Measurements from ENCODE around the gene KRT4.

KRT4 gene

GRCh38 chr12:52812073-52812400 is 1.9 kb downstream of the KRT4 start:
- Histone ChIP-seq H2BK120ac (ENCODE audit: low read depth, low read length) (no peak overlapping the region), H3K9ac (ENCODE audit: low read depth, low read length, poor library complexity) (no peak overlapping the region), H3K27me3 (ENCODE audit: control insufficient read depth in 3 of 3, insufficient read depth in 3 of 3, low read depth in 1 of 3, low read length in 3 of 3) (no peaks in the 10 kb centered on the region), H2BK12ac (ENCODE audit: low read length) (no peak overlapping the region), H2AFZ (ENCODE audit: low read length) (no peak overlapping the region), H3K27ac (replicated peaks; ENCODE audit: low read length) (no peak overlapping the region), H3K9me3 (replicated peaks in 1 of 2; ENCODE audit: control insufficient read depth in 2 of 2, insufficient read depth in 1 of 2, low read depth in 1 of 2, low read length in 2 of 2) (no peaks in the 10 kb centered on the region), H3K23ac (ENCODE audit: low read depth, low read length, poor library complexity) (no peak overlapping the region), H2AK5ac (ENCODE audit: low read depth, low read length) (peak overlapping the region; percentile 58), H4K91ac (ENCODE audit: low read depth, low read length, poor library complexity) (no peak overlapping the region), H3K36me3 (replicated peaks in 1 of 2; ENCODE audit: control insufficient read depth in 2 of 2, insufficient read depth in 2 of 2, low read length in 2 of 2) (no peaks in the 10 kb centered on the region), H3K4me3 (ENCODE audit: low read length in 2 of 2) (no peak overlapping the region), H3K79me1 (ENCODE audit: low read depth, low read length) (no peaks in the 10 kb centered on the region), H3K4me1 (ENCODE audit: control insufficient read depth in 2 of 2, insufficient read depth in 1 of 2, low read depth in 1 of 2, low read length in 2 of 2) (peaks cover 0 to 4% of the 10 kb centered on the region in 2 donors), H2BK15ac (ENCODE audit: low read length) (peak overlapping the region; percentile 95), H3K4ac (ENCODE audit: low read length) (no peak overlapping the region), H3K14ac (ENCODE audit: low read length) (peak overlapping the region; percentile 21), H3K4me2 (ENCODE audit: insufficient read depth, low read length, poor library complexity, severe bottlenecking) (no peak overlapping the region), H4K8ac (ENCODE audit: low read depth, low read length) (no peak overlapping the region), H2BK5ac (ENCODE audit: low read length) (no peak overlapping the region), H3K18ac (ENCODE audit: low read length) (peak overlapping the region; percentile 15)
- no peak for DNase-seq (ENCODE audit: low spot score)
- WGBS, 2 donors (ENCODE audit: extremely low coverage in 2 of 2, insufficient read length in 2 of 2, insufficient replicate concordance in 1 of 2), result no CpG with 5 or more reads among the region's 4 CpGs

GRCh38 chr12:52811191-52812072 is 2.5 kb downstream of the KRT4 start:
- Histone ChIP-seq H3K27ac (replicated peaks; ENCODE audit: low read length) (no peak overlapping the region), H2BK120ac (ENCODE audit: low read depth, low read length) (no peak overlapping the region), H3K4me1 (ENCODE audit: control insufficient read depth in 2 of 2, insufficient read depth in 1 of 2, low read depth in 1 of 2, low read length in 2 of 2) (peaks cover 0 to 4% of the 10 kb centered on the region in 2 donors), H3K79me1 (ENCODE audit: low read depth, low read length) (no peaks in the 10 kb centered on the region), H2BK15ac (ENCODE audit: low read length) (peak overlapping the region; percentile 95), H3K4ac (ENCODE audit: low read length) (no peak overlapping the region), H2BK12ac (ENCODE audit: low read length) (no peak overlapping the region), H2BK5ac (ENCODE audit: low read length) (no peak overlapping the region), H2AFZ (ENCODE audit: low read length) (no peak overlapping the region), H3K9ac (ENCODE audit: low read depth, low read length, poor library complexity) (no peak overlapping the region), H2AK5ac (ENCODE audit: low read depth, low read length) (peak overlapping the region; percentile 58), H3K36me3 (replicated peaks in 1 of 2; ENCODE audit: control insufficient read depth in 2 of 2, insufficient read depth in 2 of 2, low read length in 2 of 2) (no peaks in the 10 kb centered on the region), H3K14ac (ENCODE audit: low read length) (peak overlapping the region; percentile 21), H4K91ac (ENCODE audit: low read depth, low read length, poor library complexity) (peak overlapping the region; percentile 10), H3K9me3 (replicated peaks in 1 of 2; ENCODE audit: control insufficient read depth in 2 of 2, insufficient read depth in 1 of 2, low read depth in 1 of 2, low read length in 2 of 2) (no peaks in the 10 kb centered on the region), H3K4me3 (ENCODE audit: low read length in 2 of 2) (no peak overlapping the region), H4K8ac (ENCODE audit: low read depth, low read length) (no peak overlapping the region), H3K4me2 (ENCODE audit: insufficient read depth, low read length, poor library complexity, severe bottlenecking) (no peak overlapping the region), H3K27me3 (ENCODE audit: control insufficient read depth in 3 of 3, insufficient read depth in 3 of 3, low read depth in 1 of 3, low read length in 3 of 3) (no peaks in the 10 kb centered on the region), H3K23ac (ENCODE audit: low read depth, low read length, poor library complexity) (no peak overlapping the region), H3K18ac (ENCODE audit: low read length) (peak overlapping the region; percentile 15)
- DNase-seq (ENCODE audit: low spot score), result no peak
- no CpG with 5 or more reads among the region's 9 CpGs for WGBS, 2 donors (ENCODE audit: extremely low coverage in 2 of 2, insufficient read length in 2 of 2, insufficient replicate concordance in 1 of 2)

GRCh38 chr12:52810554-52810953 is 3.4 kb downstream of the KRT4 start:
- H3K23ac ChIP-seq (ENCODE audit: low read depth, low read length, poor library complexity), result no peak overlapping the region
- H2BK12ac ChIP-seq (ENCODE audit: low read length), result no peak overlapping the region
- no peak overlapping the region for H2AFZ ChIP-seq (ENCODE audit: low read length)
- no peak overlapping the region for H2BK5ac ChIP-seq (ENCODE audit: low read length)
- H3K9ac ChIP-seq (ENCODE audit: low read depth, low read length, poor library complexity), result no peak overlapping the region
- H2BK120ac ChIP-seq (ENCODE audit: low read depth, low read length), result no peak overlapping the region
- no peak overlapping the region for H3K4ac ChIP-seq (ENCODE audit: low read length)
- H2BK15ac ChIP-seq (ENCODE audit: low read length), result no peak overlapping the region
- no peak overlapping the region for H3K14ac ChIP-seq (ENCODE audit: low read length)
- no peak overlapping the region for H3K4me2 ChIP-seq (ENCODE audit: insufficient read depth, low read length, poor library complexity, severe bottlenecking)
- no CpG with 5 or more reads among the region's 5 CpGs for WGBS, 2 donors (ENCODE audit: extremely low coverage in 2 of 2, insufficient read length in 2 of 2, insufficient replicate concordance in 1 of 2)
- no peaks in the 10 kb centered on the region for H3K27me3 ChIP-seq (ENCODE audit: control insufficient read depth in 3 of 3, insufficient read depth in 3 of 3, low read depth in 1 of 3, low read length in 3 of 3)
- H3K4me1 ChIP-seq (ENCODE audit: control insufficient read depth in 2 of 2, insufficient read depth in 1 of 2, low read depth in 1 of 2, low read length in 2 of 2), result peaks cover 0 to 6% of the 10 kb centered on the region in 2 donors
- no peak overlapping the region for H3K27ac ChIP-seq (replicated peaks; ENCODE audit: low read length)
- H4K8ac ChIP-seq (ENCODE audit: low read depth, low read length), result no peak overlapping the region
- no peak overlapping the region for H2AK5ac ChIP-seq (ENCODE audit: low read depth, low read length)
- H3K18ac ChIP-seq (ENCODE audit: low read length), result no peak overlapping the region
- no peak overlapping the region for H4K91ac ChIP-seq (ENCODE audit: low read depth, low read length, poor library complexity)
- no peaks in the 10 kb centered on the region for H3K36me3 ChIP-seq (replicated peaks in 1 of 2; ENCODE audit: control insufficient read depth in 2 of 2, insufficient read depth in 2 of 2, low read length in 2 of 2)
- no peaks in the 10 kb centered on the region for H3K79me1 ChIP-seq (ENCODE audit: low read depth, low read length)
- H3K9me3 ChIP-seq (replicated peaks in 1 of 2; ENCODE audit: control insufficient read depth in 2 of 2, insufficient read depth in 1 of 2, low read depth in 1 of 2, low read length in 2 of 2), result no peaks in the 10 kb centered on the region
- H3K4me3 ChIP-seq (ENCODE audit: low read length in 2 of 2), result no peak overlapping the region
- DNase-seq (ENCODE audit: low spot score), result no peak

- Histone ChIP-seq H3K36me3 (replicated peaks in 1 of 2; ENCODE audit: control insufficient read depth in 2 of 2, insufficient read depth in 2 of 2, low read length in 2 of 2) (no peaks in the 10 kb centered on the region), H2BK15ac (ENCODE audit: low read length) (no peak overlapping the region), H3K4ac (ENCODE audit: low read length) (no peak overlapping the region), H3K9ac (ENCODE audit: low read depth, low read length, poor library complexity) (no peak overlapping the region), H2AK5ac (ENCODE audit: low read depth, low read length) (no peak overlapping the region), H2BK120ac (ENCODE audit: low read depth, low read length) (no peak overlapping the region), H3K4me2 (ENCODE audit: insufficient read depth, low read length, poor library complexity, severe bottlenecking) (no peak overlapping the region), H3K9me3 (replicated peaks in 1 of 2; ENCODE audit: control insufficient read depth in 2 of 2, insufficient read depth in 1 of 2, low read depth in 1 of 2, low read length in 2 of 2) (no peaks in the 10 kb centered on the region), H3K79me1 (ENCODE audit: low read depth, low read length) (no peaks in the 10 kb centered on the region), H3K27me3 (ENCODE audit: control insufficient read depth in 3 of 3, insufficient read depth in 3 of 3, low read depth in 1 of 3, low read length in 3 of 3) (no peaks in the 10 kb centered on the region), H4K8ac (ENCODE audit: low read depth, low read length) (no peak overlapping the region), H3K27ac (replicated peaks; ENCODE audit: low read length) (no peak overlapping the region), H2AFZ (ENCODE audit: low read length) (no peak overlapping the region), H3K4me1 (ENCODE audit: control insufficient read depth in 2 of 2, insufficient read depth in 1 of 2, low read depth in 1 of 2, low read length in 2 of 2) (peaks cover 0 to 11% of the 10 kb centered on the region in 2 donors), H3K18ac (ENCODE audit: low read length) (no peak overlapping the region), H3K23ac (ENCODE audit: low read depth, low read length, poor library complexity) (peak overlapping the region; percentile 68), H2BK12ac (ENCODE audit: low read length) (no peak overlapping the region), H3K14ac (ENCODE audit: low read length) (no peak overlapping the region), H4K91ac (ENCODE audit: low read depth, low read length, poor library complexity) (no peak overlapping the region), H3K4me3 (ENCODE audit: low read length in 2 of 2) (no peak overlapping the region), H2BK5ac (ENCODE audit: low read length) (no peak overlapping the region)
- no CpG with 5 or more reads among the region's 7 CpGs for WGBS, 2 donors (ENCODE audit: extremely low coverage in 2 of 2, insufficient read length in 2 of 2, insufficient replicate concordance in 1 of 2)
- DNase-seq (ENCODE audit: low spot score), result no peak
These were observed 4.8 kb downstream of the KRT4 start for GRCh38 chr12:52809166-52809565.
